ENCODE results near the gene CLCN5. TPM values are rescaled to one million over a fixed set of nuclear protein-coding genes. Genes with fewer than 3 reads are reported as not detected.
A peak's percentile ranks its signal among the peaks of the same experiment; 100 is the strongest.

CLCN5 gene
- total and polyA plus RNA-seq, 4 donors: 2.7 to 18.5 (median 7.5) TPM

DNA sequence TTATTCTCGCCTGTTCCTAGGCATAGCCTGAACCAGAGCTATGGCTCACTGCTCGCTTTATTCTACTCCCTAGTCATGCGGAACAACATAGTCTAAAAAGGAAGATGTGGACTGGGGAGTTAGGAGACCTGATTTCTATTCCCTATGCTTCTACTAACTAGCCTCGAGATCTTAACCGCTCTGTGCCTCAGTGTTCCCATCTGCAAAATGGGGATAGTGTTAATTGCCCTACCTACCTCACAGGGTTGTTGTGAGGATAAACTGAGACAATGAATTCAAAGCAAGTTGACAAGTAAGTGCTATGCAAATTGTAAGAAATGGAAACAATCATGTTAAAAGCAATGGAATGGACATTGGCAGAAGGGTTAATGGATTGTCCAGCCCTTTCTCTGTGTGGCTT, 176.4 kb downstream of the CLCN5 start:
- no peak for ATAC-seq (ENCODE audit: insufficient read depth, low FRiP score)
- WGBS, 2 donors: 75 to 95% methylated on average over 5 of the region's 5 CpGs
- no peak overlapping the region for H3K27ac ChIP-seq (ENCODE audit: low read depth in 1 of 2, low read length in 1 of 2)

GRCh38 chrX:50099331-50099730, 176.9 kb downstream of the CLCN5 start:
- H3K27ac ChIP-seq (ENCODE audit: low read depth in 1 of 2, low read length in 1 of 2): no peak overlapping the region
- H3K4me3 ChIP-seq: no peak overlapping the region
- DNase-seq: peak in 2 of 3 donors; percentile 60 to 65
- 59 to 82% methylated on average over 4 of the region's 4 CpGs for WGBS, 2 donors
- H3K9me3 ChIP-seq (ENCODE audit: control insufficient read depth in 4 of 4, insufficient read depth in 3 of 4, low read length in 3 of 4): no peaks in the 10 kb centered on the region
- ATAC-seq (ENCODE audit: insufficient read depth, low FRiP score): no peak
- no peaks in the 10 kb centered on the region for H3K36me3 ChIP-seq (ENCODE audit: control insufficient read depth in 4 of 4, insufficient read depth in 4 of 4, low read length in 4 of 4)
- no peak overlapping the region for H3K9ac ChIP-seq (ENCODE audit: insufficient read depth in 1 of 2, low read length in 2 of 2)
- TF ChIP-seq, protein P1, sequence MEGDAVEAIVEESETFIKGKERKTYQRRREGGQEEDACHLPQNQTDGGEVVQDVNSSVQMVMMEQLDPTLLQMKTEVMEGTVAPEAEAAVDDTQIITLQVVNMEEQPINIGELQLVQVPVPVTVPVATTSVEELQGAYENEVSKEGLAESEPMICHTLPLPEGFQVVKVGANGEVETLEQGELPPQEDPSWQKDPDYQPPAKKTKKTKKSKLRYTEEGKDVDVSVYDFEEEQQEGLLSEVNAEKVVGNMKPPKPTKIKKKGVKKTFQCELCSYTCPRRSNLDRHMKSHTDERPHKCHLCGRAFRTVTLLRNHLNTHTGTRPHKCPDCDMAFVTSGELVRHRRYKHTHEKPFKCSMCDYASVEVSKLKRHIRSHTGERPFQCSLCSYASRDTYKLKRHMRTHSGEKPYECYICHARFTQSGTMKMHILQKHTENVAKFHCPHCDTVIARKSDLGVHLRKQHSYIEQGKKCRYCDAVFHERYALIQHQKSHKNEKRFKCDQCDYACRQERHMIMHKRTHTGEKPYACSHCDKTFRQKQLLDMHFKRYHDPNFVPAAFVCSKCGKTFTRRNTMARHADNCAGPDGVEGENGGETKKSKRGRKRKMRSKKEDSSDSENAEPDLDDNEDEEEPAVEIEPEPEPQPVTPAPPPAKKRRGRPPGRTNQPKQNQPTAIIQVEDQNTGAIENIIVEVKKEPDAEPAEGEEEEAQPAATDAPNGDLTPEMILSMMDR (IDR thresholded peaks at IDR 0.05; ENCODE audit: control extremely low read depth, extremely low read depth): no peak
- no peaks in the 10 kb centered on the region for H3K4me1 ChIP-seq (ENCODE audit: control insufficient read depth in 5 of 5, insufficient read depth in 5 of 5, low read length in 5 of 5)
- H3K27me3 ChIP-seq (ENCODE audit: control insufficient read depth in 3 of 3, insufficient read depth in 3 of 3, low read length in 2 of 3): peaks cover 0 to 23% (median 16%) of the 10 kb centered on the region in 3 donors

More for the DNA sequence above, 176.4 kb downstream of the CLCN5 start:
- Histone ChIP-seq H3K4me3 (no peak overlapping the region), H3K27me3 (ENCODE audit: control insufficient read depth in 3 of 3, insufficient read depth in 3 of 3, low read length in 2 of 3) (peaks cover 0 to 28% (median 13%) of the 10 kb centered on the region in 3 donors), H3K9me3 (ENCODE audit: control insufficient read depth in 4 of 4, insufficient read depth in 3 of 4, low read length in 3 of 4) (no peaks in the 10 kb centered on the region), H3K9ac (ENCODE audit: insufficient read depth in 1 of 2, low read length in 2 of 2) (no peak overlapping the region), H3K36me3 (ENCODE audit: control insufficient read depth in 4 of 4, insufficient read depth in 4 of 4, low read length in 4 of 4) (no peaks in the 10 kb centered on the region), H3K4me1 (ENCODE audit: control insufficient read depth in 5 of 5, insufficient read depth in 5 of 5, low read length in 5 of 5) (no peaks in the 10 kb centered on the region)
- TF ChIP-seq, protein P1 (IDR thresholded peaks at IDR 0.05; ENCODE audit: control extremely low read depth, extremely low read depth): no peak
- no peak for DNase-seq

DNA sequence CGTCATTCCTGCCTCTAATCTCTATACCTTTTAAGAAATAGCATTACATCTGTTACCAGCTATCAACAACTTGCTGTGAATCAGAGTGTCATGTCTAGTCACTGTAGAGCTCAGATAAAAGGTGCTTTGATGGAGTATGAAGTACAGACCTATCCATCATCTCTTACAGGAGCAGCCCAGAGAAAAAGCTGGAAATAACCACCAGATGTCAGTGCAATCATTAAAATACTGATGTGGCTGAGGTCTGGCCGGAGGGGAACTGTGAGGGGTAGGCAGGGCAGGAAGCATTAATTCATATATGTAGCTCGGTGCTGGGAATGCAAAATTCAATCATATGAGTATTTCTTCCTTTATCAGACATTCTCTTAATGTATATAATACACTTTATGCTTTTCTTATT, 177.8 kb downstream of the CLCN5 start:
- no peak overlapping the region for H3K9ac ChIP-seq (ENCODE audit: insufficient read depth in 1 of 2, low read length in 2 of 2)
- no peaks in the 10 kb centered on the region for H3K36me3 ChIP-seq (ENCODE audit: control insufficient read depth in 4 of 4, insufficient read depth in 4 of 4, low read length in 4 of 4)
- H3K27me3 ChIP-seq (ENCODE audit: control insufficient read depth in 3 of 3, insufficient read depth in 3 of 3, low read length in 2 of 3): peaks cover 0 to 15% (median 13%) of the 10 kb centered on the region in 3 donors

More for the DNA sequence above, 177.8 kb downstream of the CLCN5 start:
- 36 to 39% methylated on average over 3 of the region's 3 CpGs for WGBS, 2 donors
- no peak overlapping the region for H3K27ac ChIP-seq (ENCODE audit: low read depth in 1 of 2, low read length in 1 of 2)
- no peak for ATAC-seq (ENCODE audit: insufficient read depth, low FRiP score)
- TF ChIP-seq, protein P1 (IDR thresholded peaks at IDR 0.05; ENCODE audit: control extremely low read depth, extremely low read depth): peak; percentile 4
- peak; percentile 21 to 50 (median 37) for DNase-seq
- H3K9me3 ChIP-seq (ENCODE audit: control insufficient read depth in 4 of 4, insufficient read depth in 3 of 4, low read length in 3 of 4): no peaks in the 10 kb centered on the region
- no peak overlapping the region for H3K4me3 ChIP-seq
- no peaks in the 10 kb centered on the region for H3K4me1 ChIP-seq (ENCODE audit: control insufficient read depth in 5 of 5, insufficient read depth in 5 of 5, low read length in 5 of 5)
